WERI-Rb-1 (cell line): Measurements from ENCODE around the gene RRP15.

Experiments used
- DNase-seq: peaks from one replicate; pipeline ENCODE4 v3.0.0-alpha.2; 2020
- H3K27ac ChIP-seq: fragments of 250-450 bp; sonication (Bioruptor Pico); 2 replicates; pipeline ENCODE4 v1.5.1; 2020; ENCODE audit warnings: mild to moderate bottlenecking, moderate library complexity
- H3K27me3 ChIP-seq: fragments of 250-450 bp; sonication (Bioruptor Pico); 2 replicates; pipeline ENCODE4 v1.5.1; 2021; ENCODE audit warnings: mild to moderate bottlenecking, low read depth, moderate library complexity; ENCODE audit not compliant: insufficient read depth, severe bottlenecking
- H3K36me3 ChIP-seq: fragments of 250-450 bp; sonication (Bioruptor Pico); 2 replicates; pipeline ENCODE4 v1.5.1; 2020; ENCODE audit warnings: mild to moderate bottlenecking, moderate library complexity
- H3K4me3 ChIP-seq: 2 replicates; pipeline ENCODE4 v1.5.1; 2011; ENCODE audit warnings: low read depth, mild to moderate bottlenecking, control low read depth, low read length
- H3K9me3 ChIP-seq: fragments of 250-450 bp; sonication (Bioruptor Pico); 2 replicates; pipeline ENCODE4 v1.5.1; 2021; ENCODE audit warnings: mild to moderate bottlenecking, moderate library complexity; ENCODE audit not compliant: severe bottlenecking
- TF ChIP-seq, protein P1 (sequence below): IDR thresholded peaks from 2 replicates; pipeline ENCODE4 v1.5.1; 2011; ENCODE audit warnings: low read depth, mild to moderate bottlenecking, control low read depth, inconsistent platforms, low read length

The RRP15 gene

DNA sequence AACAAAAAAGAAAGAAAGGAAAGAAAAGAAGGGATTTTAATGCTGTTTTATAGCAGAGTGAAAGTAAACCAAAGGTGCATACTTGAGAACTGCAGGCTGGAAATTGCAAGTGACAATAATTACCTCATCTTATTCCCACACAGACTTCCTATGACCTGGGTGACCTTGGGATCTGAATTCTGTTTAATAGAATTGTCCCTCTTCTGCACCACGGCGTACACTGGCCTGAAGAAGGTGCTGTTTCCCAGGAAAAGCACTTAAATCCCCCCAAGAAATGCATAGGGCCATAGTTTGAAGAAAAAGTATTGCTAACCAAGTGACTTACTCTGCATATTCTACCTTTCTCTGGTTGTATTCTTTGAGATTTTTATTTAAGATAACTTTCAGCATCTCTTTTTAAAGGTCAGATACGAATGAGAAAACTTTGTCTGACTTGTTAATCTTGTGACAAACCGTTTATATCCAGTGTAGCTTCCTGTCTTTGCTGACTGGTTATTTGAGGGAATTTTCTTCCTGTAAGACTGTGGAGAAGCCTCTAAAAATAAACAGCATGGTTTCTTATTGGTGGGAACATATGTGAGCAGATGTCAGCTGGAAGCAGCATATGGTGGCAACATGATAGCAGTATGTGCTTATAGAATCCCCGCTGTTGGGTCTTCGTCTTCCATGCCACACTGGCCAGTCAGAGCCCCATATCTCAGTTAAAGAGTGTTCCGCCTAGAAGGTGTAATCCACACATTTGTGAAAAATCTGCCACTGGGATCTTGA is 76.4 kb downstream of the RRP15 start:
- no peak overlapping the region; the same call in none of the 2 replicates for H3K4me3 ChIP-seq
- H3K27me3 ChIP-seq, result no peaks in the 10 kb centered on the region
- no peaks in the 10 kb centered on the region for H3K36me3 ChIP-seq
- peak; percentile 78 for DNase-seq
- TF ChIP-seq, protein P1, sequence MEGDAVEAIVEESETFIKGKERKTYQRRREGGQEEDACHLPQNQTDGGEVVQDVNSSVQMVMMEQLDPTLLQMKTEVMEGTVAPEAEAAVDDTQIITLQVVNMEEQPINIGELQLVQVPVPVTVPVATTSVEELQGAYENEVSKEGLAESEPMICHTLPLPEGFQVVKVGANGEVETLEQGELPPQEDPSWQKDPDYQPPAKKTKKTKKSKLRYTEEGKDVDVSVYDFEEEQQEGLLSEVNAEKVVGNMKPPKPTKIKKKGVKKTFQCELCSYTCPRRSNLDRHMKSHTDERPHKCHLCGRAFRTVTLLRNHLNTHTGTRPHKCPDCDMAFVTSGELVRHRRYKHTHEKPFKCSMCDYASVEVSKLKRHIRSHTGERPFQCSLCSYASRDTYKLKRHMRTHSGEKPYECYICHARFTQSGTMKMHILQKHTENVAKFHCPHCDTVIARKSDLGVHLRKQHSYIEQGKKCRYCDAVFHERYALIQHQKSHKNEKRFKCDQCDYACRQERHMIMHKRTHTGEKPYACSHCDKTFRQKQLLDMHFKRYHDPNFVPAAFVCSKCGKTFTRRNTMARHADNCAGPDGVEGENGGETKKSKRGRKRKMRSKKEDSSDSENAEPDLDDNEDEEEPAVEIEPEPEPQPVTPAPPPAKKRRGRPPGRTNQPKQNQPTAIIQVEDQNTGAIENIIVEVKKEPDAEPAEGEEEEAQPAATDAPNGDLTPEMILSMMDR, result peak; percentile 77
- peak overlapping the region; percentile 20 for H3K27ac ChIP-seq
- no peaks in the 10 kb centered on the region for H3K9me3 ChIP-seq

DNA sequence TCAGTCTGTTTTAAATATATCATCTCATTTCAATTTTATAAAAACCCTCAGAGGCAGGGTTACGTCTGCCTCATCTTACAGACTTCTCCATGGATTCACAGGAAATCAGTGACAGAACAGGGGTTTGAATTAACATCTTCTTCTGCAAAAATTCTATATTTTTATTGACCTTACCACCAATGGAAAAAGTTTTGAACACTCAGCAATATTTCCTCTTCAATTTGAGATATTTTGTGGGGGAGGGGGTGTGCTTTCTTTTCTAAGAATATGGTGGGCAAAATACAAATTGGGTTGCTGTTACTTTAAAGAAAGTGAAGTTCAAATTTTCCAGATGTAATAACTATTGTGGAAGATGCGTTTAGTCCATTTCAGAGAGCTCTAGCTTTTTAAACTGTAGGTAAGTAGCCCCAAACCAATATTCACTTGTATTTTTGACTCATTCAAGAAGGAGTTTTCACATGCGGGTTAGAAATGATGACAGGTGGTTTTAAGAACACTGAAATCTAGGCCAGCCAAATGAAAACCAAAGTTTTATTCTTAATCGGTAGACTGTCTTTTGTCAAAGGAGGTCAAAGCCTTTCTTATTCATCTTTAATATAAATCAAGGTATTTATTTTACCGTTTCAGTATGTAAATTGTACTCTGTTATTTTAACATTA is 77.5 kb downstream of the RRP15 start:
- Histone ChIP-seq H3K27ac (no peak overlapping the region), H3K9me3 (no peaks in the 10 kb centered on the region), H3K36me3 (no peaks in the 10 kb centered on the region), H3K4me3 (no peak overlapping the region), H3K27me3 (no peaks in the 10 kb centered on the region)
- DNase-seq, result no peak
- TF ChIP-seq, protein P1, result no peak

DNA sequence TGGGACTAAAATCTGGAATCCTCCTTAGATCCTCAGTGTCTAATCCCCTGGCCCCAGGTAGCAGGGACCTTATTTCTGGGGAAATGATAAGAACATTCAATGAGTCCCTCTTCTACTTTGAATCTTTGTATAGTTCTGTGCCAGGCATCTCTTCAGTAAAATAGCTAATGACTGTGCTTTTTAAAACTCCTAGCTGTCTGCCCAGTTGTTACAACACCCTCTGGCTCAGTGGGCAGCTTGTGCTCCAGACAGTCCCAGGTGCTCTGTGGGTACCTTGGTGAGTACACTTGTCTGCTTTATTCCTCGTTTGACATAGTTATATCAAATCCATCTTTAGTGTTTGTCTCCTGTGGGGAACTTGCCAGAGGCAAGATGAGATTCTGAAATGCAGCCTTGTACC is 78.0 kb downstream of the RRP15 start:
- no peak for DNase-seq
- no peaks in the 10 kb centered on the region for H3K27me3 ChIP-seq
- no peak overlapping the region for H3K27ac ChIP-seq
- no peak overlapping the region for H3K4me3 ChIP-seq
- TF ChIP-seq, protein P1, result no peak
- no peaks in the 10 kb centered on the region for H3K9me3 ChIP-seq
- H3K36me3 ChIP-seq, result no peaks in the 10 kb centered on the region

DNA sequence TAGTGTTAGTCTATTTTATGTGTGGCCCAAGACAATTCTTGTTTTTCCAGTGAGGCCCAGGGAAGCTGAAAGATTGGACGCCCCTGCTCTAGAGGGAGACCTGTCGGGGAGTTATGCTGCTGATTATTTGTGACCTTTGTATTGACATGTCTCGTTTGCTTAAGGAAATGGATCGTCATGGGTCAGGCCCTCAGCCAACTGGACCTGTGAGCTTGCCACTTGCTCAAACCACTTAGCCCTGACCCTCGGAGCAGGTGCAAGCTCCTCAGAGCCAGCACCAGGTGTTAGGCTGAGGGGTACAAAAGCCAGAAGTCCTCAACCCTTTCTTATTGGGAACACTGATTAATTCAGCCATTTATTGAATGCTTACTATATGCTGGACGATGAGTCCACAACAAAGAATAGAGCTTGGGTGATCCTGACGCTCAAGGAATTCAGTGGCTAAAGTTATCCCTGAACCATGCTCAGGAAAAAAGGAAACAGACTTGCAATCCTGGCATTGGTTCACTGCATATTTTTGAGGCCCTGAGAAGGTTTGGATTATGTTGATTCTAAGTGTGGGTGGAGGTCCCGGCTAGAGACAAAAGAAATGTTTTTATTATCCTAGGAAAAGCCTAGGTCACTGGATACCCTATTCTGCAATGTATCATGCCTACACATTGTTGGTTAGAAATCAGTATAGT is 79.1 kb downstream of the RRP15 start:
- no peak overlapping the region for H3K4me3 ChIP-seq
- DNase-seq, result no peak
- H3K27me3 ChIP-seq, result no peaks in the 10 kb centered on the region
- TF ChIP-seq, protein P1, result no peak
- H3K36me3 ChIP-seq, result no peaks in the 10 kb centered on the region
- H3K27ac ChIP-seq, result no peak overlapping the region
- no peaks in the 10 kb centered on the region for H3K9me3 ChIP-seq

DNA sequence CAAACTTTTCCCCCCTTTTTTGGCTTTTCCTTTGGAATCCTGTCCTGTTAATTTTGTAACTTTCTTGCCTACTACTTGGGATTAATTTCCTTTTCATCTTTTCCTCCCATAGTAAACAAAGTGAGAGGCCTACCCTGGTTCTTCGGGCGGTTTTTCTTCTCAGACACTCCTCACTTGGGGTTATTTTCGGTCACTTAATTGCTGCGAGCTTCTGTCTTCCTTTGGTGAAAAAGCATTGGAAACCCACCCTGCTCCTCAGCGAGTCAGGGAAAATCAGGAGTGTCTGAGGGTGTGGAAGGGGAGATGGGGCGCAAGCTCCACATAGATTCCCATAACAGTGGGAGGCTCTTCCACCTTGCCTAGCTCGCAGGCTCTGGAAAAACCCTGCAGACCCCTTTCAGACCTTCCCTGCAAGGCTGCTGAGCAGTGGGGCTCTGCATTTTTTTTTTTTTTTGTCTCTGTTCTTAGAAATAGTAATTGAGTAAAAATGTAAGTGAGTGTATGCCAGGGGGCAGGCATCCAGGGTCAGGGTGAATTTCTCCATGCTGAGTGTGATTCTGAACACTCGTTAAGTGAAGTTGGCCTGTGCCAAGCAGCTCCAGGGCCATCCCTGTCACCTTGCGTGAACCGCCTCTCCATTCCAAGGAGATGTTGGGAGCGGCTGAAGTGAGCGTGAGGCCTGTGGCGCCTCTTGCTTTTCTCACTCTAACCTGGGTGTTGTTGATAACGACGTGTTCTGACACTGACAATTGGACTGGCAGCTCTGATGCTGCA is 80.3 kb downstream of the RRP15 start:
- Histone ChIP-seq H3K9me3 (no peaks in the 10 kb centered on the region), H3K27ac (no peak overlapping the region), H3K27me3 (no peaks in the 10 kb centered on the region), H3K4me3 (no peak overlapping the region), H3K36me3 (no peaks in the 10 kb centered on the region)
- TF ChIP-seq, protein P1, result no peak
- no peak for DNase-seq
